GM19193 (cell line): ENCODE data around the gene FBL.
A peak's percentile ranks its signal among the peaks of the same experiment; 100 is the strongest.

Experiments
- POLR2A ChIP-seq: IDR thresholded peaks from 4 replicates; pipeline ENCODE4 v1.6.1; 2011; ENCODE audit not compliant: insufficient read depth, insufficient read length; ENCODE audit errors: extremely low read depth

Gene FBL

GRCh38 chr19:39852882-39853281, 6.7 kb upstream of the FBL start:
- TF ChIP-seq POLR2A: no peak

DNA sequence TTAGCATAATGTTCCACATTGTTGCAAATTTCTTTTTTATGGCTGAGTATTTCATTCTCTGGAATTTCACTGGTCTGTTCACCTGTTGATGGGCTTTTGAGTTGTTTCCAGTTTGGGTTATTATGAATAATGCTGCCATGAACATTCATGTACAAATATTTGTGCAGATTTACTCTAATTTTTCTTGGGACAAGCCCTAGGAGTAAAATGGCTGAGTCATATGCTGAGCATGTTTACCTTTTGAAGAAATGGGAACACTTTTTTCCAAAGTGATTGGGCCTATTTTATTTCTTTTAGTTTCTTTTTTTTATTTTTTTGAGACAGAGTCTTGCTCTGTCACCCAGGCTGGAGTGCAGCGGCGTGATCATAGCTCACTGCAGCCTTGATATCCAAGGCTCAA, 4.7 kb upstream of the FBL start:
- no peak for TF ChIP-seq POLR2A

DNA sequence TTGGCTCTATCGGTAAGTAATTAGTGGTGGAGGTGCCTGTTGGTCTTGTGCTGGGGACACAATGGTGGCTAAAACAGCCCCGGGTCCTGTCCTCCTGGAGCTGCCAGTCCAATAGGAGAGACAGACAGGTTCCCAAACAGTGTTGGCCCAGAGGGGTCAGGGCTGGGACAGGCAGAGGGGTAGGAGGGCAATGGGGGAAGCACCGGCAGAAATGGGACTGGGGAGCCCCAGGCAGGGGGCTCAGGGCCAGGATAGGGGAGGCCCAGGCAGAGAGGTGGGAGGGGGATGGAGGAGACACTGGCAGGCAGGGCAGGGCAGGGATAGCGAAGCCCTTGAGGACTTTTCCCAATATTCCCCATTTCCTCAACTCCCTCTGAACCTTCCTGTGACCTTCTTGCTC, 2.2 kb upstream of the FBL start:
- TF ChIP-seq POLR2A: no peak

- TF ChIP-seq POLR2A: no peak
Measured at GRCh38 chr19:39847525-39847924, 1.3 kb upstream of the FBL start.

- TF ChIP-seq POLR2A: no peak
Measured at GRCh38 chr19:39846678-39847486, 703 bp upstream of the FBL start.

- no peak for TF ChIP-seq POLR2A
Measured at GRCh38 chr19:39845584-39845932, 621 bp downstream of the FBL start.

DNA sequence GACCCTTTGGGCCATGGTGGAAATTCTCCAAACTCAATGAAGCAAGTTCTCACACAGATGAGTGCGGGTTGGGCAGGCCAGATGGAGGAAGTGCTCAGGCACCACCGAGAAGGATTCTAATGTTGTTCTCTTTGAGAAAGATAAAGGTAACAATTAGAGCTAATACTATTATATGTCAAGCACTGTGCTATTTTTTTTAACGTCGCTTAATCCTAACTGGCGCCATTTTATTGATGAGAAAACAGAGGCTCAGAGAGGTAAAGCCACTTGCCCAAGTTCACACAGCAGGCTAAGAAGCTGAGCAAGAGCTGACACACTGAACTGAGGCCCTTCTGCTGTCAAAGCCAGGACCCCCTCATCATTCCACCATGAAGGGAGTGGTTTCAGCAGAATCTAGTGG, 1.0 kb downstream of the FBL start:
- TF ChIP-seq POLR2A: no peak

- no peak for TF ChIP-seq POLR2A
Measured at GRCh38 chr19:39843919-39844793, 2.0 kb downstream of the FBL start.

GRCh38 chr19:39842693-39843435, 3.3 kb downstream of the FBL start:
- no peak for TF ChIP-seq POLR2A

GRCh38 chr19:39841041-39841440, 5.1 kb downstream of the FBL start:
- no peak for TF ChIP-seq POLR2A

- TF ChIP-seq POLR2A: no peak
Measured at GRCh38 chr19:39840492-39840891, 5.7 kb downstream of the FBL start.

DNA sequence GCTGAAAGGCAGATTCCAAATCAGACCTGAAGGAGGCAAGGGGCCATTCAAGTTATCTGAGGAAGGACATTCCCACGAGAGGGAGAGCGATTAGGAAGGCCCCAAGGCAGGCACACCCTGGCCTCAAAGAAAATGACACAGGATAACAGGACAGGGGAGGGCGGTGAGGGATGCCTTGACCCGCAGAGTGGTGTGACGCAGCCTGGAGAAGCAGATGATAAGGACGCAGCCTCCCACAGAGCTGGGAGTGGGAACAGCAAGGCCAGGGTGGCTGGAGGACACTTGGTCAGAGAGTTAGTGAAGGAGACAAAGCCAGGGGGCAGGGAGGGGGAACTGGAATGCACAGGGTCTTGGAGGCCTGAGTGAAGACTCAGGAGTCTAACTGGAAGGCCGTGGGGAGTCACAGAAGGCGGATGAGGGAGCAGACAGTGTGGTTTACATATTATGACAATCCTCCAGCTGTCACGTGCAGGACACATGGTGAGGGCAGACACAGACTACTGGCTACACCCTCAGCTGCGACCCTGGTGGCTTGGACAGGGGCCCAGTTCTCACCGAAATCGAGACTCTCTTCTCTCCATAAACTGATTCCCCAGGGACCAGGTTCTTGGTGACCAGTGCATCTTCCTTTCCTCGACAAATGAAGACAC, 6.4 kb downstream of the FBL start:
- TF ChIP-seq POLR2A: no peak

- TF ChIP-seq POLR2A: no peak
Measured at GRCh38 chr19:39838569-39838968, 7.6 kb downstream of the FBL start.

DNA sequence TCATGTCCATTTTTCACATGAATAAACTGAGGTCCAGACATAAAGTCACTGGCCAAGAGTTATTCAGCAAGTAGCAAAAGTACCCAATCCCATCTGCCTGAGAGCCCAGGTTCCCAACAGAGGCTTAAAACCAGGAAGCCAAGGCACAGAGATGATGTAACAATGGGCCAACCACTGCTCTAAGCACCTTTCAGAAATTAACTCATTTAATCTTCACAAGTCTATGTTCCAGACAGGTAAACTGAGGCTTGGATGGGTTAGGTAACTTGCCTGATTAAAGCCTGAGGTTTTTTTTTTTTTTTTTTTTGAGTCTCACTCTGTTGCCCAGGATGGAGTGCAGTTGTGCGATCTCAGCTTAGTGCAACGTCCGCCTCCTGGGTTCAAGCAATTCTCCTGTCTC, 8.2 kb downstream of the FBL start:
- no peak for TF ChIP-seq POLR2A

- TF ChIP-seq POLR2A: no peak
Measured at GRCh38 chr19:39834287-39834841, 11.8 kb downstream of the FBL start.

DNA sequence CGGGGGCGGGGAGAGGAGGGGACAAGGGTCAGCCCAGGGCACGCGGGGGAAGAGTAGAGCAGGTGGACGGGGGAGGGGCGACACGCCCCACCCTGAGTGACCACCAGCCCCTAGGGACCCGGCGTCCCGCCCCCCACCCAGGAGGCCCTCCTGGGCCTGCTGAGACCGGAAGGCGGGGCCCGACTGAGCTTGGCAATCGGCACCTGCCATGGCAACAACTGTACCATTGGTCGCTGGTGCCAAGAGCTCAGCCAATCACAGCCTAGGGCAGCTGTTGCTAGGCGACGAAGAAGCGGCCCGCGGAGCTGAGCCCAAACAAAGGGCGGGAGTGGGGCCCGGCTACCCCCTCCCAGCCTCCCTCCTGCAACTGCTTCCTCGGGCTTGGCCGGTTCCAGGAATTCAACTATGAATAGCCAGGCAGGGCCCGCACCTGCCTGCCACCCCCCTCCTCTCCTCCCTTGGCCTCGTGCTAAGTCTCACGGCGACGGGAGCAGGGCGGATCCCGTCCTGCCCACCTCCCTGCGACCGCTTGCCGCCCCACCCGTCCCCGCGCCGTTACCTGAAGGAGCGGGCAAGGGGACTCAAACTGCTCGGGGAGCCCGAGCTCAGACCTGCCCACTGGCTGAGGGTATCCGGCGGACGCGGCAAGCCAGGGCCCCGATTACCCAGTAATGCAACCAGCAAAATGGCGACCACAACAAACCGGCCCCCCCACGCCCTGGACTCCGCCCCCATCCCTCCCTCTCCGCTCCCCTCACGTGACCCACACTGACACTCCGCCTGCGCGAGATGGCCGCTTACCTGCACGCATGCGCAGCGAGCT, 12.5 kb downstream of the FBL start, which contains the start of gene DYRK1B:
Gene DYRK1B (minus strand): TSS at position 699 of the 823 bp plus-strand sequence. CDS start 2,295 bp downstream, outside the sequence.
- TF ChIP-seq POLR2A: peak; percentile 13
